Endometrial microvascular endothelial cells (primary cell): Measurements from ENCODE around the gene NSMCE4A. TPM values are rescaled to one million over a fixed set of nuclear protein-coding genes. Genes with fewer than 3 reads are reported as not detected.
"Not testable (repeated sequence)": the region's sequence is repeated elsewhere in the genome, so short reads cannot be mapped to it uniquely, and the experiment has no call there.

ENCODE experiments used
- in situ Hi-C: cut with HindIII; loops from 2 replicates; pipeline ENCODE4 v1.10.0; 2017; ENCODE audit warnings: low sequenced_read_pairs, low pct_unique_long_range_greater_than_20kb; ENCODE audit errors: inconsistent ontology term
- total RNA-seq: library from RNA; depleted of rRNA; stranded (reverse); fragments of >200 nt; gene quantifications from one replicate; pipeline ENCODE4 v1.2.3, GENCODE V29; 2015; ENCODE audit errors: inconsistent ontology term

Gene NSMCE4A, protein sequence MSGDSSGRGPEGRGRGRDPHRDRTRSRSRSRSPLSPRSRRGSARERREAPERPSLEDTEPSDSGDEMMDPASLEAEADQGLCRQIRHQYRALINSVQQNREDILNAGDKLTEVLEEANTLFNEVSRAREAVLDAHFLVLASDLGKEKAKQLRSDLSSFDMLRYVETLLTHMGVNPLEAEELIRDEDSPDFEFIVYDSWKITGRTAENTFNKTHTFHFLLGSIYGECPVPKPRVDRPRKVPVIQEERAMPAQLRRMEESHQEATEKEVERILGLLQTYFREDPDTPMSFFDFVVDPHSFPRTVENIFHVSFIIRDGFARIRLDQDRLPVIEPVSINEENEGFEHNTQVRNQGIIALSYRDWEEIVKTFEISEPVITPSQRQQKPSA
- total RNA-seq: 84.0 TPM

DNA sequence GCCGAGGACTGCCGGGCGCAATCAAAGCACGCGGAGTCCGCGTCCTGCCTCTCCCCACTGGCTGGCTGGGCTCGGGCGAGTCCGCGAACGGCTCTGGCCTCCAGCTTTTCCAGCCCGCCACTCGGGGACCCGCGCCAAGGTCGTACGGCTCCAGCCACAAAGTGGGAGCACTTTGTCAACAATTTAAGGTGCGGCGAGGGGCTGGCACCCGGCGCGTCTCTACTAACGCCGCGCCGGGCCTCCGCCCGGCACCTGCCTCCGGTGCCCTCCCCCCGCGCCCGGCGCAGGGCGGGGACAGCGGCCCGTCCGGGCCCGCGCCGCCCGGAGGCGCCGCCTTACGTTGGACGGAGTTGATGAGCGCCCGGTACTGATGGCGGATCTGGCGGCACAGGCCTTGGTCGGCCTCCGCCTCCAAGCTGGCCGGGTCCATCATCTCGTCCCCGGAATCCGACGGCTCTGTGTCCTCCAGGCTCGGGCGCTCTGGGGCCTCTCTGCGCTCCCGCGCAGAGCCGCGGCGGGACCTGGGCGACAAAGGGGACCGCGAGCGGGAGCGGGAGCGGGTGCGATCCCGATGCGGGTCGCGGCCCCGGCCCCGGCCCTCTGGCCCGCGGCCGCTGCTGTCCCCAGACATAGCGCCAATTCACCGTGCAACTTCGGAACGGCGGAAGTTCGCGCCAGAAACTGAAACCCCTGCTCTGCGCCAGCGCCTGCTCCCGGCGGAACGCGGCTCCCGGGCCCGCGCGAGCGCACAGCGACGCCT lies at the start of gene NSMCE4A:
Gene NSMCE4A, minus strand, starts transcription at position 683 of the 760 bp plus-strand sequence. Its CDS starts 52 bp downstream, at position 631.
- in situ Hi-C loops: no loop called here

DNA sequence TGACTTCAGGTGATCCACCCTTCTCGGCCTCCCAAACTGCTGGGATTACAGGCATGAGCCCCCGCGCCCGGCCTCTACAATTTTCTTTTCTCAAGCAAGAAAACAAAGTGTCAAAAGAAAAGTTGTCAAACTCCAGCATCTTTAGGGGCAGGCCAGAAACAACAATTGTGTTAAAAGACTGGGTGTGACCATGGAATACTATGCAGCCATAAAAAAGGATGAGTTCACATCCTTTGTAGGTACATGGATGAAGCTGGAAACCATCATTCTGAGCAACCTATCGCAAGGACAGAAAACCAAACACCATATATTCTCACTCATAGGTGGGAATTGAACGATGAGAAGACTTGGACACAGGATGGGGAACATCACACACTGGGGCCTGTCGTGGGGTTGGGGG lies 48.2 kb upstream of the NSMCE4A start:
- in situ Hi-C loops: not testable (repeated sequence)

DNA sequence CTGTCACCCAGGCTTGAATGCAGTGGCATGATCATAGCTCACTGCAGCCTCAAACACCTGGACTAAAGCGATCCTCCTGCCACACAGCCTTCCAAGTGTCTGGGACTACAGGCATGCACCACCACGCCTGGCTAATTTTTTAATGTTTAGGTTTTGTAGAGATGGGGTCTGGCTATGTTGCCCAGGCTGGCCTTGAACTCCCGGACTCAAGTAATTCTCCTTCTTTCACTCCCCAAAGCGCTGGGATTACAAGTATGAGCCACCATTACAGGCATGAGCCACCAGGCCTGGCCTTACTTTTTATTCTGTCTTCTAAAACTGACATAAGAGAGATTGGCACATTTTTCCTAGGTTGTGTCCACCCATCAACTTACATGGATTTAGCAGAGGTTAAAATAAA lies 47.3 kb upstream of the NSMCE4A start:
- in situ Hi-C loops: no loop called here

DNA sequence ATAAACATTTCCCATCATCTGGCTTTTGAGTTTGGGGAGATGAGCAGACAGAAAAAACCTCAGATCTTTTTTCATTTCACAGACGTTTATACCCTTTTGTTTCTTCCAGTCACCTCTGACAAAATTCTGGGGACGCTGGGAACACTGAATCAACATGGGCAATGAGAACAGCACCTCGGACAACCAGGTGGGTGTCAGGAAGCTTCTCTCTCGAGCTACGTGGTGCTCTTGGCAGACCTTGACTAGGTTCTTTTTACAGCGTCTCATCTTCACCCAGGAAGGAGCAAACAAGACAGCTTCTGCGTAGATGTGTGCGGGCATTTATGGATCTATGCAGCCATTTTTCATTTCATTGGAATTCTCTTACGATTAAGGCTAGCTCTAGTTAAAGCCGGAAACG lies 46.8 kb upstream of the NSMCE4A start:
- in situ Hi-C loops: no loop called here

DNA sequence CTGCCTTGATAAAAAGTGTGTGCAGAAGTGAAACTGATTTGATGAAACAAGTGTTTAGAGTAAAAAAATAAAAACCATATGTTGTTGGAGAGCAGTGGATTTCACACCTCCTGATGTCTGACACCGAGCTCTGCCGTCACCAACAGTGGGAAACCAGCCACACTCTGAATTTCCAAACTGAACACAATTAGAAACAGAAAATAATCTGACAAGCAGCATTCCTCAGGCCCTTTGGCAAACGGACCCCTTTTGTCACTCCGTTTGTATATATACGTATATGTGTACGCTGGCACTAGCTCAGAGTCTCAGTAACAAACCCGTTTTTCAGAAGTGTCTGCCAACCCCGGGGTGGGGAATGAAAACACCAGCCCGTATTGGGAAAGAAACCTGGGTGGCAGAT lies 46.4 kb upstream of the NSMCE4A start:
- in situ Hi-C loops: no loop called here

DNA sequence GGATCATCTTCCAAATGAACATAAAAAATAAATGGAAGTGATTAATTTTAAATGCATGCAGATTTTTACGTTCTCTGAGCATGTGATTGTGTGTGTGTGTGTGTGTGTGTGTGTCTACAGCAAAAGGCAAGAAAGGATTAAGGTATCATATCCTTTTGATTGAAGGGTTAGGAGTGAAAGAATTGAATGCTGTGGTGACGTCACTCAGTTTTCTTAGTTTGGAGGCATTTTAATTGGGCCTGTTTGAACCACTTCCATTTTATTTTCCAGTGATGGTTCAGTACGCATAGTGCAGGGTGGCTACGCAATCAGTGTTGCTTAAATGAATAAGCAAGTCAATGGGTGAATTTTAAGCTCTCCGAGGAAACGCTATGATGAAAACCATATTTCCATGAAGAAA lies 45.2 kb upstream of the NSMCE4A start:
- in situ Hi-C loops: no loop called here

DNA sequence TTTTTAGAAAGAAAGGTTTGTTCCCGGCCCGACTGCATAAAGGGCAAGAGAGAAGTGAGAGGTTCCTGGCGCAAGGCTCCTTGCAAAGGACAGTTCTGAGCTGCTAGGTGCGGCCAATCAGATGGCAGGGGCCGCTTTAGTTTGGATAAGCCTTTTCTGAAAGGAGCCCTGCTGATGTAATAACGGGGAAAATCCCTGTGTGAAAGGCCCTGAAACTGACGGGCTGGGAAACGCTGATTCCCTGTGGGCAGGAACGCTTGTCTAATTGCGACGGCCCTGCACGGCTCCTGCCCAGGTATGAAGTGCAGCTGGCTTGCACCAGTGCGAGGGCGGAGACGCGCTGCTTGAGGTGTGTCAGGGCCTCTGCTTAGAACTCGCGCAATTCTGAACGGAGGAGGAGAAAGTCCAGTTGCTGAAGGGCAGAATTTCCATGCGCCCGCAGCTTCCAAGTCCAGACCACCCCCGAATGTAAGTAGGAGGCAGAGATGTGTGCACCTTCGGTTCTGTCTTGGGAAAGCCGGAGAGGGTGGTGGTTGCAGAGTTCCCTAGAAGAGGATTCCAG lies 44.5 kb upstream of the NSMCE4A start:
- in situ Hi-C loops: no loop called here

DNA sequence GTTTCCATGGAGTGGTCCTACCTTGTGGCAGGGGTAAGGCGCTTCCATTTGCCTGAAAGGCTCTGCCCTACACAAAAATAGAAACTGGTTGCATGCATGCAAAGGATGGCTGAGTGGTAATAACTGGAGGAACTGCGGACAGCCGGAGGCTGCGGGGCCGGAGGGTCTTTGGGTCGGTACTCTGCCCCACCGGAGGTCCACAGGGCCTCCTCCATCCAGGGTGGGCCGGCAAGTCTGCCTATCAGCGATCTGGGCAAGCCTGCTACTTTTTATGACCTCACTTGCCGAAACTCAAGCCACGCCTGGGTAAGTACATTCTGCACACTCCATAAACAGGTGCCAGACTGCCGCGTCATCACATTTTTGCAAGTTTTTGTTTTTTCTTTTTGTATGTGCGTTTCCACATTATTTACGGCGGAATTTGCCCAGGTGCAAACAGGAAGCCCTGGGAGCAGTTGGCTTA lies 44.0 kb upstream of the NSMCE4A start:
- in situ Hi-C loops: no loop called here

DNA sequence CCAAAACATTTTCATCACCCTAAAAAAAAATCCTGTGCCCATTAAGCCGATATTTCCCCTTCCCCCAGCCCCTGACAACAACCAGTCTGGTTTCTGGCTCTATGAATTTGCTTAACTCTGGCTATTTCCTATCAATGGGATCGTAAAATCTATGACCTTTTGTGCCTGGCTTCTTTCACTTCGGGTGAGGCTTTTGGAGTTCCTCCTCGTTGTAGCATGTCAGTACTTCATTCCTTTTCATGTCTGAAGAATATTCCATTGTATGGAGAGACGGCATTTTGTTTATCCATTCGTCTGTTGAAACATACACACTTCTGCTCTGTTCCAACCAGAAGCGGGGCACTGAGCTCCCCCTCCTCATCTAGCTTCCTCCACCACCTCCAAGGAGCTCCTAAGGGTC lies 43.5 kb upstream of the NSMCE4A start:
- in situ Hi-C loops: no loop called here

DNA sequence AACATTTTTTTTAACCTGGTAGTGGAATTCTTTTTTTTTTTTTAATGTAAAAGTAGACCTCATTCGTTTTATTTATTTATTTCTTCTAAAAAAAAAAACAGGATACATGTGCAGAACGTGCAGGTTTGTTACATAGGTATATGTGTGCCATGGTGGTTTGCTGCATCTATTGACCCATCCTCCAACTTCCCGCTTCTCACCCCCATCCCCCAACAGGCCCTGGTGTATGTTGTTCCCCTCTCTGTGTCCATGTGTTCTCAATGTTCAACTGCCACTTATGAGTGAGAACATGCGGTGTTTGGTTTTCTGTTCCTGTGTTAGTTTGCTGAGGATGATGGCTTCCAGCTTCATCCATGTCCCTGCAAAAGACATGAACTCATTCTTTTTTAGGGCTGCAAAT lies 42.9 kb upstream of the NSMCE4A start:
- in situ Hi-C loops: not testable (repeated sequence)

DNA sequence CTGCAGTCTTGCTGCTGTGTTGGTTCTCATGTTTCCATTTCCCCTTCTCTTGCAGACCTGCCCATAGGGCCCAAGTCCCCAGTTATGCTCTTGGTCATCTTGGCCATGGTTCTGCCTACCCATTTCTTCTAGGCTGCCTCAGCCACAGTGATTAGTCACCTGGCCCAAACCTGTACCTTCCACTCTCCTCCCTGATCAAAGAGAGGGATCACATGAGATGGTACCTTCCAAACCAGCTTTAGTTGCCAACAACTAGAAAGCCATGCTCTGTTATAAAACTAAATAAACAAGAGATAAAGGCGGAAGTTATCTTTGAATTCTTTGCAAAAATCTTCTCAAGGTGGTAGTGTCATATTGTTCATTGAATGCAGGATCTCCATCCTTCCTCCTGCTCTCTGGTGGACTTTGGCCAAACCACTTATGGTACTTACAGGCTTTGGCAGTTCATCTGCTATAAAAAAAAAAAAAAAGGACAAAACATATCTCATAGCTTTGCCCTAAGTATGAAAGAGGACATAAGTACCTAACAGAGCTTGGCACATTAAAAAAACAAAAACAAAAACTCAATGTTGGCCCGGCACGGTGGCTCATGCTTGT lies 39.7 kb upstream of the NSMCE4A start:
- in situ Hi-C loops: no loop called here

DNA sequence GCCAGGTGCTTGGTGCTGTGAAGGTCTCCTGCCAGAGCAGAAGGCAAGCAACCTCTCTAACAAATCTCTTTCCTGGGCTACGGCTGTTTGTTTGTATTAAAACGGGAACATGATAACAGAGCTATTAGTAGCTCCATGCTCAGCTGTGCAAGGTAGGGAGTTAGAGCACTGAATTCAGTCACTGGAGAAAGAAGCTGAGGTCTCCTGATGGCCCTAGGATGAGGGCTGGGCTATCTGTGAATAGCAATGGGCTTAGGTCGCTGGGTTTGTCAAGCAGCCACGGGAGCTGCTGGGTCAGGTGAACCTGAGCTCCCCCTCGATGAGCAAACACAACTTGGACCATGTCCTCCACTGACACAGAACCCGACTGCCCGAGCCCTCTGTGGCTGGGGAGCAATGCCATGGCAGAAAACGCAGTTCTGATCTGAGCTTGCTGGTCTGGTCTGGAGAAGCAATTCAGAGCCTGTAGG lies 38.3 kb upstream of the NSMCE4A start:
- in situ Hi-C loops: no loop called here

DNA sequence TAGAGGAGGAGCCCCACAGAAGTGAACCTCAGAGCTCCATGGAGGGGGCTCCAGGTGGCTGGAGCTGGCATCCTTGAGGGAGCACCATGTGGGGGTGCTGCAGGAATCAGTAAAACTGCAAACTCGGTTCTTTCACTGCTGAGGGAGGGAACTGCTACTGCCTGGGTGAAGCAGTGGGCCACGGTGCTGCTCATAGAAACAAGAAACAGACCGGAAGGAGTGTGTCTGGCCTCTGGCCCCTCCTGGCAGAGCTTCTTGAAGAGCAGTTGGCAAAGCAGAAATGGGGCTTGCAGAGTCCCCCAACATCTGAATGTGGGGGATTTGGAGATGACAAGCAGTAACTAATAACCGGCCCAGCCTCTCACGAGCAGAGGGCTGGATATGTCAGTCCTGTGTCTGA lies 37.7 kb upstream of the NSMCE4A start:
- in situ Hi-C loops: no loop called here

DNA sequence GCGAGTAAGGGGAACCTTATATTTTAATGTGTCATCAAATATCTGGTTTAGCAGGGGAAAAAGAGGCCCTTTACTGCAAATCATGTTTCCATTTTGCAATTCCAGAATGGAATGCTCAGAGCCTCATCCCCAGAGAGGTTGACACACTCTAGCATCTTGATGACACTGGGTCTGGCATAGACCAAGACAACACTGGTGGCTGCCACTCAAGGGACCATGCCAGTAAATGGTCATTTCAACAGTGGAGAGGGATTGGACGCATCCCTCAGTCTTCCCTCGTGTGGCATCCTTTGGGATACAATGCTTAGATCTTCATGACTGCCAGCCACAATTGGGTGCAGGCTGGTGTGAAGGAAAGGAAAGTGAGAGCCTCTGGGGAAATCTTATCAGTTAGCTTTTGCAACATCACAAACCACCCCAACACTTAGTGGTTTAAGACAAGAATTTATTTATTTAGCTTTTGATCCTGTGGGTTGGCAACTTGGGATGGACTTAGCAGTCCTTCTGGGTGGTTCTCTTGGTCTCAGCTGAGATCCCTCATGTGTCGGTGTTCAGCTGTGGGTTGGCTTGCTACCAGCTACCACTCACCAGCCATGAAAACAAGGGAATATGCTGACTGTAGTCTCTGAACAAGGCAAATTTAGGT lies 35.5 kb upstream of the NSMCE4A start:
- in situ Hi-C loops: no loop called here

DNA sequence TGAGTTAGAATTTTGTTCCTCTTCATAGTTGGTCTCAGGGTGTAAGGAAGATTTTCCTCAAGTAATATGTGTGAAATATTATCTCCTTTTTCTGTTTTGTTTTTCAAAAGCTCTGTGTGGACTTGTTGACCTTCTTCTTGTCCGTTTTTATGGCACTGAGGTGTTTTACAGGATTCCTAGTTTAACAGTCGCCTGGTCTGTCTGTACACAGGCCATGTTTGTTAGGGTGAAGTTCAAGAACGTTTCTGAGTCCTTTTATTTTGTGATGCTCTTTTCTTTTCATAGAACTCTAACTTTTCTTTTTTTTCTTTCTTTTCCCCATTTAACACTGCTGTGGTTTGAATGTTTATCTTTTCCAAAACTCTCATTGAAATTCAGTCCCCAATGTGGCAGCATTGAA lies 32.4 kb upstream of the NSMCE4A start:
- in situ Hi-C loops: no loop called here

DNA sequence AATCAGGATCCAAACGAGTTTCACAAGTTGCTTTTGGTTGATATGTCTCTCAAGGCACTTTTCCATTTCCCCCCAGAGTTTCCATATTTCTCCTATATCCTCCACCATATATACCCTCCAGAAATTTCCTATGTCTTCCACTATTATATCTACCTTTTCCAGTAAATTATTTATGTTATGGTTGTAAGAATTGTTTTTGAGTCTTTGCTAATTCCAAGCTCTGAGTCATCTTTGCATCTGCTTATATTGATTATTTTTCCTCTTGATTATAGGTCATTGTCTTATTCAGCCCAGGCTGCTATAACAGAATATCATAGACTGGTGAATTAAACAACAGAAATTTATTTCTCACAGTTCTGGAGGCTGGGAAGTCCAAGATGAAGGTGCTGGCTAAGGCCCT lies 26.7 kb upstream of the NSMCE4A start:
- in situ Hi-C loops: no loop called here

DNA sequence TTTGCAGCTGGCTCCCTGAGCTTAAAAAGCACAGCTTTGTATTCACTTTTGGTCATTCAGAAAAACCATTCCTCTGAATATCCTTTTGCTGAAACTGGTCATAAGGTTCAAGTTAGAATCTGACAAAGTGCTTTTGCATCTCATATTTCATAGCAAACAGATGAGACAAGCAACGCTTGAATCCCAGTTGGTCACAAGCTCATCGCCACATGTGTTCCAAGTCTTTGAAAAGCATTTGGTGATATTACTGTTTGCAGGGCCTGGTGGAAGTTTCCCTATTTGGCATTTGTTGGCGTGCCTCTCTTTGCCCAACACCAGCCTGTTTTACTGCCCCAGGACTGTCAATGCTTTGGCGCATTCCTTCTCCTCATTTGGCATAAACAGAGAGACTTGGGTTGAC lies 24.3 kb upstream of the NSMCE4A start:
- in situ Hi-C loops: no loop called here

DNA sequence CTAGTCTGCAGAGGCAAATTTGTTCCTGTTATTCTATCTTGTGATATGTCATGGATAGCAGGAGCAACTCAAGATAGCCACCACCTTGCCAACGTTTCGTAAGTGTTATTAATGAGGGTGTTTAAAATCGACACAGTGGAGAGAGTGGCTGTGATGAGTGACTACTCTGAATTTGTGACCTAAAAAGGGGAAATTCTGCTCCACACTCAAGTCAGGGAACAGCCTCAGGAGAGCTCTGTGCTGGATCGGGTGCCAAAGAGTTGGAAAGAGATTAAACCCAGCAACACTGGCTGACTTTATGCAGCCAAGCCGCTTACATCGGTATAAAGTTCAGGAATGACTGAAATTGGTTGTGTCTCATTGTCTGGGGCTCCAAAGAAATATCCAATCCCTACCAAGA lies 23.4 kb upstream of the NSMCE4A start:
- in situ Hi-C loops: no loop called here

DNA sequence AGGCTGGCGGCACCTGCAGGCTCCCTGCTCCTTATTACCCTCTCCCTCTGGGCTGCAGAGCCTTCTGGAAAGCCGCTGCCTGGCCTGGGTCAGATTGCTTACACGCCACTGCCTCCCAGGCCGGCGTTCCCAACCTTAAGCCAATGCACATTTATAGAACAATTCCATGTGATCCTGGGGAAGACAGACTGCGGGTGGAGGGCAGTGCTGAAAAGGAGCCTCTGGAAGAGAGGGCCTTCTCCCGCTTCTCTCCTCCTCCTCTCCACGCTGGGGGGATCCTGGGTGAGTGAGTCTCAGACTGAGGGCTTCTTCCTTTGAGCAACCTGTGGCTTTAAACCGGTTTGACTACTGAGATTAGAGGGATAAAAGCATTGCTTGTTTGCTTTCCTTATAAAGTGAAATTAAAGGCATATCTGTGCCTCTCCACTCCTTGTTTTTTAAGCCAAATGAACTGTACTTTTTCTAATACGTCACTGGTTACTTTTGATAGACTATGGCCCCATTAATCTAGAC lies 19.5 kb upstream of the NSMCE4A start:
- in situ Hi-C loops: no loop called here
